H1 (cell line): ENCODE data around the gene ING4.

ENCODE experiments used
- FOSL1 ChIP-seq: IDR thresholded peaks from 2 replicates; pipeline ENCODE4 v1.6.1; 2011; ENCODE audit warnings: mild to moderate bottlenecking, low read depth, low read length, moderate library complexity; ENCODE audit not compliant: insufficient read depth
- KDM1A ChIP-seq: fragments of 200-600, 300-600 bp; sonication (generic); IDR thresholded peaks from 2 replicates; pipeline ENCODE4 v1.7.1; 2016; ENCODE audit warnings: mild to moderate bottlenecking, low read length, borderline replicate concordance
- MAFK ChIP-seq: IDR thresholded peaks from 2 replicates; pipeline ENCODE4 v1.6.1; 2012; ENCODE audit warnings: low read depth, mild to moderate bottlenecking, improper control_type of control experiment, low read length
- POLR2A ChIP-seq, 2 experiments: IDR thresholded peaks; 1 replicate in 1 of 2; 2 replicates in 1 of 2; pipeline ENCODE4 v1.6.1; 2011; ENCODE audit warnings: low read depth in 2 of 2, low read length in 2 of 2, mild to moderate bottlenecking in 2 of 2; ENCODE audit errors: control extremely low read depth in 1 of 2
- POLR2AphosphoS5 ChIP-seq: IDR thresholded peaks from 2 replicates; pipeline ENCODE4 v1.6.1; 2011; ENCODE audit warnings: low read depth, low read length
- SIN3A ChIP-seq, 2 experiments: IDR thresholded peaks in 1 of 2; conservative IDR thresholded peaks in 1 of 2; 2 replicates each; pipeline ENCODE4 v1.6.1; 2011 to 2012; ENCODE audit warnings: low read length in 2 of 2, improper control_type of control experiment in 1 of 2, low read depth in 1 of 2, mild to moderate bottlenecking in 1 of 2
- TAF7 ChIP-seq: optimal IDR thresholded peaks from 2 replicates; pipeline ENCODE3; 2011; ENCODE audit warnings: low read depth, mild to moderate bottlenecking, inconsistent platforms, low read length, moderate library complexity, borderline replicate concordance
- TF ChIP-seq, protein P1 (sequence below): IDR thresholded peaks from 2 replicates; pipeline ENCODE4 v1.6.1; 2012; ENCODE audit warnings: inconsistent platforms
- TF ChIP-seq, protein P2 (sequence below), 3 experiments: IDR thresholded peaks; 1 replicate in 2 of 3; 2 replicates in 1 of 3; pipeline versions ENCODE4 v1.5.1 to v1.6.1; 2011; ENCODE audit warnings: low read length in 3 of 3, mild to moderate bottlenecking in 3 of 3, inconsistent platforms in 2 of 3, low read depth in 1 of 3, moderate library complexity in 1 of 3; ENCODE audit not compliant: insufficient read depth in 1 of 3; ENCODE audit errors: control extremely low read depth in 1 of 3

DNA sequence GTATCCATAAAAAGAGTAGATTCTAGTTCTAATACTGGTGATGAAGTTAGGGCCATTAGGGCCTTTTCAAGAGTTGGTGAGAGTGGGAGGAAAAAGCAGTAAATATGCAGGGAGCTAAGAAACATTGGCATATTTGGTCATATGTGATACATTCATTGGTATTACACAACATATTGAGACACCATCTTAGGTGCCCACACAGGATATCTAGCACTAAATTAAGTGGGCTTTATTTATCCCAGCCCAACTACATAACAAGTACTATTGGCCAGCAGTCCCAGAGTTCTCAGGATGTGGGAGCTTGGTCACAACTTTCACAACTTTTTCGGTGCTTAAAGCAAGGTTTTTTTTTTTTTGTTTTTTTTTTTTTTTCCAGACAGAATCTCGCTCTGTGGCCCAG, 2.0 kb upstream of the ING4 start:
- TF ChIP-seq POLR2A (IDR thresholded peaks at IDR 0.05; ENCODE audit: control extremely low read depth in 1 of 2, low read depth in 2 of 2, low read length in 2 of 2) (no peak), SIN3A (conservative IDR thresholded peaks at IDR 0.05 in 1 of 2, IDR thresholded peaks at IDR 0.05 in 1 of 2; ENCODE audit: low read depth in 1 of 2, low read length in 2 of 2) (no peak), MAFK (no peak), POLR2AphosphoS5 (no peak), KDM1A (no peak), FOSL1 (no peak), TAF7 (no peak)
- TF ChIP-seq, protein P1, sequence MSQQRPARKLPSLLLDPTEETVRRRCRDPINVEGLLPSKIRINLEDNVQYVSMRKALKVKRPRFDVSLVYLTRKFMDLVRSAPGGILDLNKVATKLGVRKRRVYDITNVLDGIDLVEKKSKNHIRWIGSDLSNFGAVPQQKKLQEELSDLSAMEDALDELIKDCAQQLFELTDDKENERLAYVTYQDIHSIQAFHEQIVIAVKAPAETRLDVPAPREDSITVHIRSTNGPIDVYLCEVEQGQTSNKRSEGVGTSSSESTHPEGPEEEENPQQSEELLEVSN, result no peak
- TF ChIP-seq, protein P2, sequence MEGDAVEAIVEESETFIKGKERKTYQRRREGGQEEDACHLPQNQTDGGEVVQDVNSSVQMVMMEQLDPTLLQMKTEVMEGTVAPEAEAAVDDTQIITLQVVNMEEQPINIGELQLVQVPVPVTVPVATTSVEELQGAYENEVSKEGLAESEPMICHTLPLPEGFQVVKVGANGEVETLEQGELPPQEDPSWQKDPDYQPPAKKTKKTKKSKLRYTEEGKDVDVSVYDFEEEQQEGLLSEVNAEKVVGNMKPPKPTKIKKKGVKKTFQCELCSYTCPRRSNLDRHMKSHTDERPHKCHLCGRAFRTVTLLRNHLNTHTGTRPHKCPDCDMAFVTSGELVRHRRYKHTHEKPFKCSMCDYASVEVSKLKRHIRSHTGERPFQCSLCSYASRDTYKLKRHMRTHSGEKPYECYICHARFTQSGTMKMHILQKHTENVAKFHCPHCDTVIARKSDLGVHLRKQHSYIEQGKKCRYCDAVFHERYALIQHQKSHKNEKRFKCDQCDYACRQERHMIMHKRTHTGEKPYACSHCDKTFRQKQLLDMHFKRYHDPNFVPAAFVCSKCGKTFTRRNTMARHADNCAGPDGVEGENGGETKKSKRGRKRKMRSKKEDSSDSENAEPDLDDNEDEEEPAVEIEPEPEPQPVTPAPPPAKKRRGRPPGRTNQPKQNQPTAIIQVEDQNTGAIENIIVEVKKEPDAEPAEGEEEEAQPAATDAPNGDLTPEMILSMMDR (IDR thresholded peaks at IDR 0.05; ENCODE audit: control extremely low read depth in 1 of 3, insufficient read depth in 1 of 3, low read depth in 1 of 3, low read length in 3 of 3), result no peak
